ENCODE measurements around the gene LMX1A. TPM values are rescaled to one million over a fixed set of nuclear protein-coding genes. Genes with fewer than 3 reads are reported as not detected.

LMX1A gene
- polyA plus RNA-seq, 3 donors, result not detected

DNA sequence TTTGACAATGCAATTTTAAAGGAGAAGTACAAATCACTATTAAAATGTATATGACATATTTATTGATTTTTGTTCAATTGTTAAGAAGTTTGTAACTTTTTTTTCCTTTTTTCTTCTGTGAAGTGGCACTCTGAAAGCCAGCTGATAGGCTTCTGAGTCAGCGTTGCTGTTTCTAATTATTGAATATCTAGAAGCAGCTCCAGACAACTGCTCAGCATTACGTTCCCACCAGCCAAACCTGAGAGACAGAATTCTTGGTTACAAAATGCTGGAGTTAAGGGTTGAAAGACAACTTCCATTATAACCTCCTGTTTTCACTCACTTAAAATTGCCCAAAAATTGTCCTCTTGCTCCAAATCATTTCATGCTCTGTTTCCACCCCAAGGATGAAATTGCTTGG is 31.4 kb upstream of the LMX1A start:
- Histone ChIP-seq H3K9me3 (replicated peaks in 1 of 2; ENCODE audit: control insufficient read depth in 1 of 2, insufficient read depth in 1 of 2, low read length in 2 of 2) (no peaks in the 10 kb centered on the region), H3K4me2 (replicated peaks; ENCODE audit: extremely low read depth, low read length, poor library complexity, severe bottlenecking) (no peak overlapping the region), H2AFZ (ENCODE audit: insufficient read depth, low read depth, low read length, poor library complexity, severe bottlenecking) (no peak overlapping the region), H3K9ac (ENCODE audit: insufficient read depth, low read length, poor library complexity, severe bottlenecking) (no peak overlapping the region), H3K36me3 (replicated peaks in 1 of 2; ENCODE audit: control insufficient read depth in 1 of 2, insufficient read depth in 2 of 2, low read length in 2 of 2) (no peaks in the 10 kb centered on the region), H3K27me3 (ENCODE audit: control insufficient read depth in 2 of 2, insufficient read depth in 2 of 2, low read length in 2 of 2) (peaks cover 74 to 91% of the 10 kb centered on the region in 2 donors), H4K20me1 (ENCODE audit: insufficient read depth, low read length) (no peaks in the 10 kb centered on the region), H3K79me2 (ENCODE audit: insufficient read depth, low read length) (no peaks in the 10 kb centered on the region), H3K27ac (ENCODE audit: low read depth in 1 of 2, low read length in 2 of 2) (no peak overlapping the region), H3K4me1 (ENCODE audit: control insufficient read depth in 1 of 2, insufficient read depth in 2 of 2, low read length in 2 of 2) (peaks cover 4 to 7% of the 10 kb centered on the region in 2 donors), H3K4me3 (replicated peaks in 1 of 3; ENCODE audit: low read depth in 2 of 3, low read length in 3 of 3) (no peak overlapping the region)
- no CpG with 5 or more reads among the region's 2 CpGs for WGBS (ENCODE audit: insufficient coverage)
- TF ChIP-seq, protein P1, sequence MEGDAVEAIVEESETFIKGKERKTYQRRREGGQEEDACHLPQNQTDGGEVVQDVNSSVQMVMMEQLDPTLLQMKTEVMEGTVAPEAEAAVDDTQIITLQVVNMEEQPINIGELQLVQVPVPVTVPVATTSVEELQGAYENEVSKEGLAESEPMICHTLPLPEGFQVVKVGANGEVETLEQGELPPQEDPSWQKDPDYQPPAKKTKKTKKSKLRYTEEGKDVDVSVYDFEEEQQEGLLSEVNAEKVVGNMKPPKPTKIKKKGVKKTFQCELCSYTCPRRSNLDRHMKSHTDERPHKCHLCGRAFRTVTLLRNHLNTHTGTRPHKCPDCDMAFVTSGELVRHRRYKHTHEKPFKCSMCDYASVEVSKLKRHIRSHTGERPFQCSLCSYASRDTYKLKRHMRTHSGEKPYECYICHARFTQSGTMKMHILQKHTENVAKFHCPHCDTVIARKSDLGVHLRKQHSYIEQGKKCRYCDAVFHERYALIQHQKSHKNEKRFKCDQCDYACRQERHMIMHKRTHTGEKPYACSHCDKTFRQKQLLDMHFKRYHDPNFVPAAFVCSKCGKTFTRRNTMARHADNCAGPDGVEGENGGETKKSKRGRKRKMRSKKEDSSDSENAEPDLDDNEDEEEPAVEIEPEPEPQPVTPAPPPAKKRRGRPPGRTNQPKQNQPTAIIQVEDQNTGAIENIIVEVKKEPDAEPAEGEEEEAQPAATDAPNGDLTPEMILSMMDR (IDR thresholded peaks at IDR 0.05), result no peak
- Mint-ChIP-seq H3K4me3 (no peak overlapping the region), H3K9me3 (no peaks in the 10 kb centered on the region), H3K27ac (no peak overlapping the region), H3K27me3 (ENCODE audit: low read depth in 3 of 3) (peaks cover 72 to 93% (median 85%) of the 10 kb centered on the region in 3 donors), H3K4me1 (peaks cover 4% of the 10 kb centered on the region), H3K36me3 (no peaks in the 10 kb centered on the region)
- intact Hi-C loops (cut with micrococcal nuclease), result no loop called here
- no peak for DNase-seq

DNA sequence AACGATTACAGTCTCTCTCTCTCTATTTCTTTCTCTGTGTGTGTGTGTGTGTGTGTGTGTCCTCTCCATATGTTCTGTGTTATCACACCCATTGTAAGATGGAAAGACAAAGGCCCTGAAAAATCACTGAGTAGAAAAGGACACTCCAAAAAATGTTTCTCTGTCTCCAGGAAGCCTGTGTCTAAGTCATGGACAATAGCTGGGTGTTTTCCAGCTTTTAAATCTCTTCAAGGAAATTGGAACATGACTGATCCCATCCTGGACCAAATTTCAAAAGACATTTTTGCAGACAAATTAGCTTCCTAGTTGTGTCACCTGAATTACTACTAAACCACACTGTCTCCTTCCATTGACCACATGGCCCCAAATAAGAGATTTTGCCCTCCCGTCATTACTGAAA is 31.0 kb upstream of the LMX1A start:
- Histone ChIP-seq H3K36me3 (replicated peaks in 1 of 2; ENCODE audit: control insufficient read depth in 1 of 2, insufficient read depth in 2 of 2, low read length in 2 of 2) (no peaks in the 10 kb centered on the region), H2AFZ (ENCODE audit: insufficient read depth, low read depth, low read length, poor library complexity, severe bottlenecking) (no peak overlapping the region), H3K4me3 (replicated peaks in 1 of 3; ENCODE audit: low read depth in 2 of 3, low read length in 3 of 3) (no peak overlapping the region), H3K27me3 (ENCODE audit: control insufficient read depth in 2 of 2, insufficient read depth in 2 of 2, low read length in 2 of 2) (peaks cover 71 to 92% of the 10 kb centered on the region in 2 donors), H3K27ac (ENCODE audit: low read depth in 1 of 2, low read length in 2 of 2) (no peak overlapping the region), H3K79me2 (ENCODE audit: insufficient read depth, low read length) (no peaks in the 10 kb centered on the region), H3K4me1 (ENCODE audit: control insufficient read depth in 1 of 2, insufficient read depth in 2 of 2, low read length in 2 of 2) (peaks cover 0 to 5% of the 10 kb centered on the region in 2 donors), H3K9ac (ENCODE audit: insufficient read depth, low read length, poor library complexity, severe bottlenecking) (no peak overlapping the region), H3K9me3 (replicated peaks in 1 of 2; ENCODE audit: control insufficient read depth in 1 of 2, insufficient read depth in 1 of 2, low read length in 2 of 2) (no peaks in the 10 kb centered on the region), H3K4me2 (replicated peaks; ENCODE audit: extremely low read depth, low read length, poor library complexity, severe bottlenecking) (no peak overlapping the region), H4K20me1 (ENCODE audit: insufficient read depth, low read length) (no peaks in the 10 kb centered on the region)
- intact Hi-C loops (cut with micrococcal nuclease), result no loop called here
- TF ChIP-seq, protein P1 (IDR thresholded peaks at IDR 0.05), result no peak
- WGBS (ENCODE audit: insufficient coverage), result no CpG with 5 or more reads among the region's 2 CpGs
- H3K4me1 Mint-ChIP-seq, result no peaks in the 10 kb centered on the region
- DNase-seq, result no peak
- H3K27ac Mint-ChIP-seq, result no peak overlapping the region
- H3K36me3 Mint-ChIP-seq, result no peaks in the 10 kb centered on the region
- no peaks in the 10 kb centered on the region for H3K9me3 Mint-ChIP-seq
- H3K4me3 Mint-ChIP-seq, result no peak overlapping the region
- H3K27me3 Mint-ChIP-seq (ENCODE audit: low read depth in 3 of 3), result peaks cover 69 to 91% (median 80%) of the 10 kb centered on the region in 3 donors
